CD8-positive, alpha-beta memory T cell (primary cell): Measurements from ENCODE around the gene USH1C. TPM values are rescaled to one million over a fixed set of nuclear protein-coding genes. Genes with fewer than 3 reads are reported as not detected.

ENCODE experiments used
- CTCF ChIA-PET: fragments of 350-600 bp; sonication (Branson Sonifier 250); formaldehyde crosslinking; loops from one replicate; lab custom pipeline; 2021; ENCODE audit warnings: antibody characterized with exemption; lab: Charles Lee
- POLR2A ChIA-PET: fragments of 350-600 bp; sonication (Branson Sonifier 250); formaldehyde crosslinking; loops from one replicate; lab custom pipeline; 2021; ENCODE audit warnings: antibody characterized with exemption; lab: Charles Lee
- DNase-seq, 5 donors: peaks; one replicate each; pipeline versions ENCODE4 v3.0.0 to v3.0.0-alpha.2; 2020 to 2022; ENCODE audit warnings: mixed read lengths in 1 of 5
- H3K27ac ChIP-seq: one replicate; pipeline ENCODE4 v1.7.0; 2013; ENCODE audit warnings: low read depth, mild to moderate bottlenecking, low read length, moderate library complexity
- H3K27me3 ChIP-seq: 2 replicates; pipeline ENCODE4 v1.7.0; 2013; ENCODE audit warnings: low read length, mild to moderate bottlenecking; ENCODE audit not compliant: insufficient read depth, poor library complexity, severe bottlenecking
- H3K36me3 ChIP-seq: 2 replicates; pipeline ENCODE4 v1.7.0; 2013; ENCODE audit warnings: mild to moderate bottlenecking, low read length, moderate library complexity; ENCODE audit not compliant: insufficient read depth
- H3K4me1 ChIP-seq: 2 replicates; pipeline ENCODE4 v1.7.0; 2013; ENCODE audit warnings: mild to moderate bottlenecking, low read length, moderate library complexity; ENCODE audit not compliant: insufficient read depth
- H3K4me3 ChIP-seq: 2 replicates; pipeline ENCODE4 v1.7.0; 2013; ENCODE audit warnings: mild to moderate bottlenecking, low read length
- H3K9me3 ChIP-seq: 2 replicates; pipeline ENCODE4 v1.7.0; 2013; ENCODE audit warnings: mild to moderate bottlenecking, low read length
- H3K27ac Mint-ChIP-seq, 8 donors: one replicate each; pipeline ENCODE4 v1.8.0; 2020 to 2021; ENCODE audit warnings: mixed read lengths in 8 of 8, mild to moderate bottlenecking in 6 of 8, inconsistent platforms in 3 of 8, moderate library complexity in 3 of 8
- H3K27me3 Mint-ChIP-seq, 2 donors: one replicate each; pipeline ENCODE4 v1.8.0; 2020 to 2021; ENCODE audit warnings: mixed read lengths in 2 of 2, mild to moderate bottlenecking in 1 of 2, moderate library complexity in 1 of 2
- H3K36me3 Mint-ChIP-seq, 3 donors: one replicate each; pipeline ENCODE4 v1.8.0; 2020 to 2021; ENCODE audit warnings: mixed read lengths in 3 of 3, inconsistent platforms in 1 of 3, mild to moderate bottlenecking in 1 of 3
- H3K4me1 Mint-ChIP-seq, 3 donors: one replicate each; pipeline ENCODE4 v1.8.0; 2020 to 2021; ENCODE audit warnings: mixed read lengths in 3 of 3, inconsistent platforms in 1 of 3, mild to moderate bottlenecking in 1 of 3
- H3K4me3 Mint-ChIP-seq, 7 donors: one replicate each; pipeline ENCODE4 v1.8.0; 2020 to 2021; ENCODE audit warnings: mixed read lengths in 7 of 7, mild to moderate bottlenecking in 6 of 7, moderate library complexity in 4 of 7, inconsistent platforms in 2 of 7
- H3K9me3 Mint-ChIP-seq, 5 donors: one replicate each; pipeline ENCODE4 v1.8.0; 2020 to 2022; ENCODE audit warnings: mixed read lengths in 5 of 5, mild to moderate bottlenecking in 3 of 5, moderate library complexity in 2 of 5, inconsistent platforms in 1 of 5
- polyA plus RNA-seq: library from polyadenylated mRNA; unstranded; fragments of 300-500 nt; fragmentation: Illumina TruSeq; gene quantifications from one replicate; pipeline ENCODE4 v1.2.3, GENCODE V29; 2021
- total RNA-seq, 2 experiments: library from RNA; stranded (reverse); gene quantifications; one replicate each; pipeline ENCODE4 v1.2.3, GENCODE V29; 2021

USH1C gene
- total and polyA plus RNA-seq, 3 experiments from 2014 or later, result not detected

GRCh38 chr11:17531071-17531600 lies 13.1 kb downstream of the USH1C start:
- Histone ChIP-seq H3K27ac (no peak overlapping the region), H3K4me3 (no peak overlapping the region), H3K36me3 (no peaks in the 10 kb centered on the region), H3K27me3 (no peaks in the 10 kb centered on the region), H3K9me3 (no peaks in the 10 kb centered on the region), H3K4me1 (no peaks in the 10 kb centered on the region)
- Mint-ChIP-seq H3K27me3 (peaks cover 3 to 13% of the 10 kb centered on the region in 2 donors), H3K27ac (no peak overlapping the region), H3K4me3 (no peak overlapping the region), H3K4me1 (no peaks in the 10 kb centered on the region), H3K9me3 (no peaks in the 10 kb centered on the region), H3K36me3 (no peaks in the 10 kb centered on the region)
- ChIA-PET CTCF (interaction anchor here (2.3 kb wide), 1 partner anchor 147 kb away, joined by 9 read pairs; no protein-coding TSS in a partner anchor), POLR2A (no interaction called here)
- DNase-seq, result no peak

GRCh38 chr11:17529844-17530185 lies 14.4 kb downstream of the USH1C start:
- CTCF ChIA-PET, result interaction anchor here (2.4 kb wide), 1 partner anchor 131 kb away, joined by 8 read pairs; no protein-coding TSS in a partner anchor
- no peak for DNase-seq
- no peaks in the 10 kb centered on the region for H3K27me3 ChIP-seq
- no peak overlapping the region for H3K4me3 Mint-ChIP-seq
- no peak overlapping the region for H3K27ac Mint-ChIP-seq
- no peak overlapping the region for H3K4me3 ChIP-seq
- H3K4me1 ChIP-seq, result no peaks in the 10 kb centered on the region
- peaks cover 3 to 13% of the 10 kb centered on the region in 2 donors for H3K27me3 Mint-ChIP-seq
- POLR2A ChIA-PET, result no interaction called here
- no peaks in the 10 kb centered on the region for H3K4me1 Mint-ChIP-seq
- no peaks in the 10 kb centered on the region for H3K9me3 Mint-ChIP-seq
- H3K9me3 ChIP-seq, result no peaks in the 10 kb centered on the region
- no peak overlapping the region for H3K27ac ChIP-seq
- no peaks in the 10 kb centered on the region for H3K36me3 Mint-ChIP-seq
- H3K36me3 ChIP-seq, result no peaks in the 10 kb centered on the region

GRCh38 chr11:17528906-17529843 lies 15.0 kb downstream of the USH1C start:
- DNase-seq, result no peak
- Mint-ChIP-seq H3K27me3 (peaks cover 3 to 13% of the 10 kb centered on the region in 2 donors), H3K36me3 (no peaks in the 10 kb centered on the region), H3K4me3 (no peak overlapping the region), H3K9me3 (no peaks in the 10 kb centered on the region), H3K4me1 (no peaks in the 10 kb centered on the region), H3K27ac (peak overlapping the region in 1 of 8 donors; percentile 47)
- H3K27me3 ChIP-seq, result no peaks in the 10 kb centered on the region
- no peaks in the 10 kb centered on the region for H3K36me3 ChIP-seq
- no peaks in the 10 kb centered on the region for H3K4me1 ChIP-seq
- CTCF ChIA-PET, result interaction anchor here (1.2 to 2.4 kb wide), 3 partner anchors 108 to 145 kb away, joined by 3 to 13 read pairs (median 8); no protein-coding TSS in a partner anchor
- H3K4me3 ChIP-seq, result no peak overlapping the region
- H3K27ac ChIP-seq, result no peak overlapping the region
- H3K9me3 ChIP-seq, result no peaks in the 10 kb centered on the region
- POLR2A ChIA-PET, result no interaction called here

- POLR2A ChIA-PET, result no interaction called here
- H3K27ac ChIP-seq, result no peak overlapping the region
These were observed 16.0 kb downstream of the USH1C start for GRCh38 chr11:17528181-17528691.

GRCh38 chr11:17527628-17527995 lies 16.6 kb downstream of the USH1C start:
- H3K4me1 Mint-ChIP-seq, result no peaks in the 10 kb centered on the region

More at GRCh38 chr11:17528181-17528691, 16.0 kb downstream of the USH1C start:
- CTCF ChIA-PET, result interaction anchor here (0.6 to 2.4 kb wide), 10 partner anchors 9 to 298 kb away, joined by 3 to 13 read pairs (median 4); partner anchors contain the start of gene KCNJ11
- H3K9me3 ChIP-seq, result no peaks in the 10 kb centered on the region
- H3K27me3 ChIP-seq, result no peaks in the 10 kb centered on the region
- no peaks in the 10 kb centered on the region for H3K9me3 Mint-ChIP-seq
- DNase-seq, result peak in 3 of 5 donors; percentile 11 to 19 (median 12)
- H3K4me1 Mint-ChIP-seq, result no peaks in the 10 kb centered on the region
- H3K4me3 ChIP-seq, result no peak overlapping the region
- H3K36me3 Mint-ChIP-seq, result no peaks in the 10 kb centered on the region
- no peak overlapping the region for H3K4me3 Mint-ChIP-seq
- no peaks in the 10 kb centered on the region for H3K36me3 ChIP-seq
- no peak overlapping the region for H3K27ac Mint-ChIP-seq
- H3K4me1 ChIP-seq, result no peaks in the 10 kb centered on the region
- peaks cover 3 to 13% of the 10 kb centered on the region in 2 donors for H3K27me3 Mint-ChIP-seq

GRCh38 chr11:17526931-17527627 lies 17.1 kb downstream of the USH1C start:
- H3K27me3 ChIP-seq, result no peaks in the 10 kb centered on the region
- no peak for DNase-seq
- H3K27ac Mint-ChIP-seq, result no peak overlapping the region
- H3K27ac ChIP-seq, result no peak overlapping the region
- H3K36me3 Mint-ChIP-seq, result no peaks in the 10 kb centered on the region
- H3K9me3 Mint-ChIP-seq, result no peaks in the 10 kb centered on the region
- H3K27me3 Mint-ChIP-seq, result peaks cover 3 to 13% of the 10 kb centered on the region in 2 donors
- no peaks in the 10 kb centered on the region for H3K4me1 Mint-ChIP-seq
- H3K4me3 Mint-ChIP-seq, result no peak overlapping the region
- no peaks in the 10 kb centered on the region for H3K36me3 ChIP-seq
- no peaks in the 10 kb centered on the region for H3K4me1 ChIP-seq
- CTCF ChIA-PET, result interaction anchor here (1.1 to 1.8 kb wide), 7 partner anchors 11 to 297 kb away, joined by 3 to 13 read pairs (median 4); partner anchors contain the start of gene KCNJ11
- no peaks in the 10 kb centered on the region for H3K9me3 ChIP-seq
- POLR2A ChIA-PET, result no interaction called here
- no peak overlapping the region for H3K4me3 ChIP-seq

More at GRCh38 chr11:17527628-17527995, 16.6 kb downstream of the USH1C start:
- H3K36me3 ChIP-seq, result no peaks in the 10 kb centered on the region
- no peak overlapping the region for H3K4me3 Mint-ChIP-seq
- H3K27ac ChIP-seq, result no peak overlapping the region
- H3K27ac Mint-ChIP-seq, result peak overlapping the region in 1 of 8 donors; percentile 32
- H3K27me3 Mint-ChIP-seq, result peaks cover 3 to 13% of the 10 kb centered on the region in 2 donors
- no peaks in the 10 kb centered on the region for H3K36me3 Mint-ChIP-seq
- no peaks in the 10 kb centered on the region for H3K27me3 ChIP-seq
- H3K4me1 ChIP-seq, result no peaks in the 10 kb centered on the region
- CTCF ChIA-PET, result interaction anchor here (1.1 to 2.4 kb wide), 9 partner anchors 11 to 298 kb away, joined by 3 to 13 read pairs (median 4); partner anchors contain the start of gene KCNJ11
- no peak overlapping the region for H3K4me3 ChIP-seq
- no peaks in the 10 kb centered on the region for H3K9me3 ChIP-seq
- H3K9me3 Mint-ChIP-seq, result no peaks in the 10 kb centered on the region
- DNase-seq, result no peak
- POLR2A ChIA-PET, result no interaction called here

GRCh38 chr11:17526326-17526725 lies 17.9 kb downstream of the USH1C start:
- H3K9me3 Mint-ChIP-seq, result no peaks in the 10 kb centered on the region
- H3K4me3 Mint-ChIP-seq, result no peak overlapping the region
- H3K27me3 ChIP-seq, result no peaks in the 10 kb centered on the region
- ChIA-PET POLR2A (no interaction called here), CTCF (interaction anchor here (0.9 kb wide), 1 partner anchor 147 kb away, joined by 3 read pairs; no protein-coding TSS in a partner anchor)
- no peak overlapping the region for H3K27ac Mint-ChIP-seq
- H3K27ac ChIP-seq, result no peak overlapping the region
- no peak for DNase-seq
- no peak overlapping the region for H3K4me3 ChIP-seq
- peaks cover 3 to 9% of the 10 kb centered on the region in 2 donors for H3K27me3 Mint-ChIP-seq
- no peaks in the 10 kb centered on the region for H3K4me1 ChIP-seq
- no peaks in the 10 kb centered on the region for H3K36me3 ChIP-seq
- no peaks in the 10 kb centered on the region for H3K4me1 Mint-ChIP-seq
- no peaks in the 10 kb centered on the region for H3K9me3 ChIP-seq
- H3K36me3 Mint-ChIP-seq, result no peaks in the 10 kb centered on the region
